NB4 (cell line): ENCODE data around the gene VPS13C.
"Not testable (repeated sequence)": the region's sequence is repeated elsewhere in the genome, so short reads cannot be mapped to it uniquely, and the experiment has no call there.

ENCODE experiments used
- DNase-seq: peaks from one replicate; pipeline ENCODE4 v3.0.0; 2010; ENCODE audit warnings: low read depth
- H3K4me3 ChIP-seq: one replicate; pipeline ENCODE4 v1.5.1; 2011; ENCODE audit warnings: mild to moderate bottlenecking, low read depth, low read length, moderate library complexity
- CTCF ChIP-seq: IDR thresholded peaks from one replicate; pipeline ENCODE4 v1.5.1; 2012; ENCODE audit warnings: low read depth, low read length
- MAX ChIP-seq: IDR thresholded peaks from 2 replicates; pipeline ENCODE4 v1.6.1; 2011; ENCODE audit warnings: low read depth, low read length
- MYC ChIP-seq: IDR thresholded peaks from 2 replicates; pipeline ENCODE4 v1.6.1; 2011; ENCODE audit warnings: low read depth, low read length
- POLR2A ChIP-seq: IDR thresholded peaks from 2 replicates; pipeline ENCODE4 v1.6.1; 2011; ENCODE audit warnings: mild to moderate bottlenecking; ENCODE audit not compliant: insufficient read length; ENCODE audit errors: extremely low read depth

The VPS13C gene

GRCh38 chr15:62051166-62051565 lies 9.1 kb downstream of the VPS13C start:
- H3K4me3 ChIP-seq: no peak overlapping the region
- DNase-seq: no peak
- TF ChIP-seq POLR2A (no peak), CTCF (no peak), MYC (no peak), MAX (no peak)

GRCh38 chr15:62050115-62050514 lies 10.1 kb downstream of the VPS13C start:
- DNase-seq: no peak
- TF ChIP-seq MYC (no peak), CTCF (no peak), MAX (no peak), POLR2A (no peak)
- no peak overlapping the region for H3K4me3 ChIP-seq

- DNase-seq, H3K4me3 ChIP-seq: not testable (repeated sequence)
These were observed 12.0 kb downstream of the VPS13C start for GRCh38 chr15:62048254-62048653.

GRCh38 chr15:62047282-62047827 lies 12.9 kb downstream of the VPS13C start:
- no peak overlapping the region for H3K4me3 ChIP-seq
- TF ChIP-seq MYC (no peak), POLR2A (no peak), CTCF (no peak), MAX (no peak)
- no peak for DNase-seq

- no peak for DNase-seq
- H3K4me3 ChIP-seq: no peak overlapping the region
- TF ChIP-seq POLR2A: no peak
- TF ChIP-seq CTCF: no peak
- no peak for TF ChIP-seq MYC
- no peak for TF ChIP-seq MAX
These were observed 14.0 kb downstream of the VPS13C start for GRCh38 chr15:62046078-62046743.

GRCh38 chr15:62035256-62035924 lies 24.9 kb downstream of the VPS13C start:
- H3K4me3 ChIP-seq: no peak overlapping the region
- no peak for DNase-seq
- TF ChIP-seq CTCF: no peak
- no peak for TF ChIP-seq MYC
- TF ChIP-seq MAX: no peak
